GM04504 (cell line): Measurements from ENCODE around the gene SAMD4A.
"Not testable (repeated sequence)": the region's sequence is repeated elsewhere in the genome, so short reads cannot be mapped to it uniquely, and the experiment has no call there.

Source experiments
- DNase-seq: peaks from one replicate; pipeline ENCODE4 v3.0.0-alpha.2; 2012; ENCODE audit warnings: low read depth

SAMD4A gene

GRCh38 chr14:54784060-54784459 lies 217.1 kb downstream of the SAMD4A start:
- DNase-seq, result no peak

- no peak for DNase-seq
Measured at GRCh38 chr14:54784657-54785056, 217.7 kb downstream of the SAMD4A start.

GRCh38 chr14:54785136-54785777 lies 218.3 kb downstream of the SAMD4A start:
- DNase-seq, result no peak

- DNase-seq, result no peak
Measured at GRCh38 chr14:54785778-54786770, 219.1 kb downstream of the SAMD4A start.

GRCh38 chr14:54786838-54787237 lies 219.9 kb downstream of the SAMD4A start:
- DNase-seq, result no peak

GRCh38 chr14:54787261-54787660 lies 220.3 kb downstream of the SAMD4A start:
- no peak for DNase-seq

- no peak for DNase-seq
Measured at GRCh38 chr14:54788701-54789100, 221.8 kb downstream of the SAMD4A start.

GRCh38 chr14:54789166-54789565 lies 222.2 kb downstream of the SAMD4A start:
- no peak for DNase-seq

- no peak for DNase-seq
Measured at GRCh38 chr14:54789781-54790480, 223.0 kb downstream of the SAMD4A start.

GRCh38 chr14:54791001-54791400 lies 224.1 kb downstream of the SAMD4A start:
- DNase-seq, result no peak

GRCh38 chr14:54792288-54792687 lies 225.4 kb downstream of the SAMD4A start:
- no peak for DNase-seq

GRCh38 chr14:54794159-54794558 lies 227.2 kb downstream of the SAMD4A start:
- no peak for DNase-seq

GRCh38 chr14:54794796-54795195 lies 227.9 kb downstream of the SAMD4A start:
- DNase-seq, result no peak

GRCh38 chr14:54796961-54797360 lies 230.0 kb downstream of the SAMD4A start:
- no peak for DNase-seq

- DNase-seq, result no peak
Measured at GRCh38 chr14:54797556-54797955, 230.6 kb downstream of the SAMD4A start.

- no peak for DNase-seq
Measured at GRCh38 chr14:54797986-54798385, 231.1 kb downstream of the SAMD4A start.

- DNase-seq, result no peak
Measured at GRCh38 chr14:54798465-54799124, 231.7 kb downstream of the SAMD4A start.

GRCh38 chr14:54801482-54801881 lies 234.6 kb downstream of the SAMD4A start:
- DNase-seq, result not testable (repeated sequence)

- DNase-seq, result no peak
Measured at GRCh38 chr14:54803396-54803795, 236.5 kb downstream of the SAMD4A start.

- DNase-seq, result no peak
Measured at GRCh38 chr14:54803926-54804537, 237.1 kb downstream of the SAMD4A start.

GRCh38 chr14:54804538-54805041 lies 237.7 kb downstream of the SAMD4A start:
- no peak for DNase-seq
